HG02588 (cell line): Measurements from ENCODE around the gene ERCC5.

ENCODE experiments used
- ATAC-seq: cut with Tn5 transposase; IDR thresholded peaks from one replicate; pipeline ENCODE4 v1.9.1; 2021; ENCODE audit warnings: mild to moderate bottlenecking, moderate library complexity; ENCODE audit not compliant: unreplicated experiment

The ERCC5 gene

DNA sequence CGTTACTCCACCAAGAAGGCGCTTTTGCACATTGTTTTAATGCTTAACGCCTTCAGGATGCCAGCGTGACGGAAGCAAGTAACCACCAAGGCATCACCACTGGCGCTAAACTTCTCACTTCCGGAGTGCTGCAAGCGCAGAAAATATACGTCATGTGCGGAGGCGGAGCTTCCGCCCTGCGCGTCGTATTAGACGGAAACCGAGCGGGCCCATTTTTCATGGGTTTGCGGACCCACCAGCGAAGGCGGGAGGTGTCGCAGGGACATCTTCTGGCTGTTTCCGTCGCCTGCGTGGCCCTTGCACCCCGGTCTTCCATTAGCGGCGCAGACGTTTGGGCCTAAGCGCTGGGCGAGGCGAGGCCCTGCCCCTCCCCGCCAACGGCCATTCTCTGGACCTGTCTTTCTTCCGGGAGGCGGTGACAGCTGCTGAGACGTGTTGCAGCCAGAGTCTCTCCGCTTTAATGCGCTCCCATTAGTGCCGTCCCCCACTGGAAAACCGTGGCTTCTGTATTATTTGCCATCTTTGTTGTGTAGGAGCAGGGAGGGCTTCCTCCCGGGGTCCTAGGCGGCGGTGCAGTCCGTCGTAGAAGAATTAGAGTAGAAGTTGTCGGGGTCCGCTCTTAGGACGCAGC is at the start of gene ERCC5:
Gene ERCC5, plus strand, starts transcription at position 403 of the 631 bp plus-strand sequence. CDS start 235 bp downstream, outside the sequence.
- peak; percentile 86 for ATAC-seq

DNA sequence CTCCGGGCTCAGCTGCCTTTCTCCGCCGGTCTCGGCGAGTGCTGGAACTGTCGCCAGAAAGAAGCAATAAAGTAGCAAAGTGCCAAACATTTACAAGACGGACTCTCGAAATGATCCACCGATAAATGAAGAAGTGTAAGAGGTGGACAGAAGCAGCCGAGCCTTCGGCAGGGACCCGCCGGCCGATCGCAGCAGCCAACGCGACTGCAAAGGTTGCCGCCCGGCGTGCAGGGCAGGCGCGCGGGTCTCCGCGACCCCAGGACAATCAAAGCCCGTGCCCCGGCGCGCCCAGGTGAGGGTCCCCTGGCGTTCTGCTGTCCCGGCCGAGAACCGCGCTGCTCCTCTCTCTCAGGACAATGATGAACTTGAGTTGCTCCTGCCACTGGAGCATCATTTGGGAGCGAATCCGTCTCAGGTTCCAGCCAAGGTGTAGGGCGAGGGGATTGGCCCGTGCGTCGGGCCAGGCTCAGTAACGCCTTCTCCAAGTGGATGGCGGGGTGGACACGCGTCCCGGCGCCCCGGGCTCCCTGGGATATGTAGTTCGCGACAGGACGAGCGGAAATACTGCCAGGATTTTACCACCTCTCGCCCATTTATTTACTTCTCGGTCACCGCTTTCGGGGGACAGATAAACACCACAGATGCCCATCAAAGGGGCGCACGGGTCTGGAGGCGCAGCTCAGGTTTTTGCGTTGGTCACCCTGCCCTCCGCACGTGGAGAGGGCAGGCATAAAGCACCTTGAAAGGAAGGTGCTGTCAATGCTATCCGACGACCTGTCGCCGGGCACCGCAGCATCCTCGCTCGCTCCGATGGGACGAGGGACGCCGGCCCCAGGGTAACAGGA is 47.0 kb upstream of the ERCC5 start, which contains the start of the genes BIVM and POGLUT2:
Gene BIVM, plus strand, starts transcription at position 539 of the 845 bp plus-strand sequence. CDS start 8,149 bp downstream, outside the sequence.
Gene POGLUT2, minus strand, starts transcription at position 396 of the 845 bp plus-strand sequence. Its CDS starts 306 bp downstream, at position 90.
- peak; percentile 81 for ATAC-seq

DNA sequence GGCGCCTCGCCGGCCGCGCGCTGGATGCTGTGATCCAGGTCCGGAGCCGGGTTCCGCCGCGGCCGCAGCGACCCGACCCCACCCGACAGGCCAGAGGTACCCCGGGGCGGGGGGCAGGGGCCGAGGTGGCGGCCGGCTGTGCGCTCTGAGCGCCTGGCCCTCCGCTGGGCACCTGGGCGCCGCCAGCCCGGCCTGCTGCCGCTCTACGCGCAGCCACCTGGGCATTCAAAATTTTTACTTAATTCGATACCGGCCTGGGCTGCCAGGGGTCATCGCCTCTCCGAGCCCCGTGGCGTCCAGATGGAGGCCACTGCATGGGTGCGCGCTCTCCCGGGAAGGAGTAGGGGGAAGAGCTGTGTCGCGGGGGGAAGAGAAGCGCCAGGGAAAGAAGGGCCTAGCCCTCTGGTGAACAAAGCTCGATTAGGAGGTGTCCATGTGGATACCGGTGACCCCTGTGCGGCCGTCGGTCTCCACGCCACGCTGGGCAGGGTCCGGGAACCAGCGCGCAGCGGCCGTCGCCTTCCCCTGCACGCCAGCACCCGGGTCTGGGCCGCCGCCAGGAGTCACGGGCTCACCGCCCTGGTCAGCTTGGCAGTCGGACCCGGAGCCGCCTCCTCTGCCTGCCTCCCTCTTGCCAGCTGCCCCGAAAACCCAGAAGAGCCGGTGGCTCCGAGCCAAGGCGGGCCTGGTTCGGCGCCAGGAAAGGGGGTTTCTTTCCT is 46.2 kb upstream of the ERCC5 start:
- ATAC-seq, result peak; percentile 8

DNA sequence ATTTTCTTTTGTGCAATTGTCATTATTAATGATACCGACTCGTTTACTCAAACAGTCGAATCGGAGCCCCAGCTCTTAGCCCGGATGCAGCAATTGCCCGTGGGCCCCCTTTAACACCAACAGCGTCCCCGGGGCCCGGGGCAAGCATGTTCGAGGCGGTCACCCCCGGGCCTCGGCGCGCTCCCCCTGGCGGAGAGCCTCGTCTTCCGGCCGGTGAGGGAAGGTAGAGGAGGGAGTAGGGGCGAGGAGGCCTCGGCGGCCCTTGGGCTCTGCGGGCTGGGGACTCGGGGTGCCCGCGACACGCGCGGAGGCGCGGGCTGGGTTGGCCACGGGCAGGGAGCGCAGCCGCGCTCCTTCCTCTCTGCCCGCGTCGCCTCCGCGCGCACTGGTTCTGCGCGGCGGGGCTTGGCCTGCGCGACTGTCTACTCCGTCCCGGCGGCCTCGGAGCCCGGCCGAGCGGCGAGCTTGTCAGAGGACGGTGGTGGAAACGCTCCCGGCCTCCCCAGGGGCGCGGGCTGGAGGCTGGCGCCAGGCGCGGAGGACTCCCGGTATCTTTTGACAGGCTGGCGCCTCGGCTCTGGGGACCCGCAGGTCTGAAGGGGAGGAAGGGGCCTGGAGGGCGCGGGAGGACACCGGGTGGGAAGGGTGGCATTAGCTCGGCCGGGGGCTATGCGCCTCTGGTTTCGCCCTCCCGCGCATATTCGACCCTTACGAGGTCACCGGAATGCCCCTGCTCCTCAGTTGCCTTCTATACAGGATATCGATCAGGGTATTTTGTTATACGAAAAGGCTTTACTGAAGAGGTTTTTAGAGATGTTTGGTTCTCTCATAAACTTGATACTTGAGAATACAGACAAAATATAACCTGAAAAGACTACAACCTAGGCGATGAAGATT is 45.4 kb upstream of the ERCC5 start:
- peak; percentile 79 for ATAC-seq

DNA sequence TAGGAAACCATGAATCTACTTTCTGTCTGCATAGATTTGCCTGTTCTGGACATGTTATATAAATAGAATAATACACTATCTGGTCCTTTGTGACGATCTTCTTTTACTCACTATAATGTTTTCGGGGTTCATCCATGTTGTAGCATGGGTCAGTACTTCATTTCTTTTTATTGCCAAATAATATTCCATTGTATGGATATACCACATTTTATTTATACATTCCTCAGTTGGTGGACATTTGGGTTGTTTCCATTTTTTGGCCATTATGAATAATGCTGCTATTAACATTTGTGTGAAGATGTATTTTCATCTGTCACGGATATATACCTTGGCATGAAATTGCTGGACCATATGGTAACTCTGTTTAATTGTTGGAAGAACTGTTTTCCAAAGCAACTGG is 40.2 kb upstream of the ERCC5 start:
- ATAC-seq, result no peak

DNA sequence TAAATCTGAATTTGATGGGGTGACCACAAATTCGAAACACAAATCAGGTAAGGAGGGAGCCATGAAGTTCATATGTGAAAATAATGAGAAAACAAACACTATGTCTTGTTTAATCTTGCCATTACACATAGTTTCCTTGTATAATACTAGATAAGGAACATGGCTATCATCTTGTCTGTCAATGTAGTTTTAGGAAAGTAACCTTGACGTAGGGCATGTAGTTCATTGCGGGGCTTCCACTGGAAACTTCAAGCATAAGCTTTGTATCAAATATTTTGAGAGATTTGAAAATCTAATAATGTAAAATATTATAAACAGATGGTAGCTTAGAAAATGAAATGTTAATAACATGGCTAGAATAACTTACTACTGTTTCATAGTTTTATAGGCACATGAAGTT is 38.1 kb upstream of the ERCC5 start:
- no peak for ATAC-seq

DNA sequence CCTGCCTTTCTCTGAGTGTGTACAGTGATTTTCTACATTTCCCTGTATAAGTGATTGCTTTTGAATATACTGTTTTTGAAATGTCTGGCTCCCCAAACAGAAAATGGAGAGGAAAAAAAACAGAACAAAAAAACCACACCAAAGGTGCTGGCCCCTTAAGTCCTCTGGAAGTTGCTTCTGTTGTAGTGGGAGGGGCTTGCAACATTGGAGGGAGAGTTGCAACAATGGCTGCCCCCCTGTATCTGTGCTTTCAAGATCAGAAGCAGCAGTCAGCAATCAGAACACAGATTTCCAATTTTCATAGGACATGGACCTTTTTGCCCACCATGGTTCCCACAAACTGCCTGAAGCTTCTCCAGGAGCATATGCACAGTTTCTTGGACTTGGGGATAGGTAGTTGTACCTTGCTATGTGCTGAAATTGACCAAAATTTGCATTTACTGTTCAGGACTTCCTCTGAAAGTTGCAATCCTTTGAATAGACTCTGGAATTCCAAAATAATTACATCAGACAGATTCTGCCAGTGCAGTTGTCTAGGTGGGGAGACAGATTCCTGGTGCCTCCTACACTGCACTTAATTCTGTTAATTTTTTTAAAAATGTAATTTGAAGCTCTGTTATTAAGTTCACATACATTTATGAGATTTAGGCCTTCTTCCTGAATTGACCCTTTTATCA is 33.1 kb upstream of the ERCC5 start:
- no peak for ATAC-seq

DNA sequence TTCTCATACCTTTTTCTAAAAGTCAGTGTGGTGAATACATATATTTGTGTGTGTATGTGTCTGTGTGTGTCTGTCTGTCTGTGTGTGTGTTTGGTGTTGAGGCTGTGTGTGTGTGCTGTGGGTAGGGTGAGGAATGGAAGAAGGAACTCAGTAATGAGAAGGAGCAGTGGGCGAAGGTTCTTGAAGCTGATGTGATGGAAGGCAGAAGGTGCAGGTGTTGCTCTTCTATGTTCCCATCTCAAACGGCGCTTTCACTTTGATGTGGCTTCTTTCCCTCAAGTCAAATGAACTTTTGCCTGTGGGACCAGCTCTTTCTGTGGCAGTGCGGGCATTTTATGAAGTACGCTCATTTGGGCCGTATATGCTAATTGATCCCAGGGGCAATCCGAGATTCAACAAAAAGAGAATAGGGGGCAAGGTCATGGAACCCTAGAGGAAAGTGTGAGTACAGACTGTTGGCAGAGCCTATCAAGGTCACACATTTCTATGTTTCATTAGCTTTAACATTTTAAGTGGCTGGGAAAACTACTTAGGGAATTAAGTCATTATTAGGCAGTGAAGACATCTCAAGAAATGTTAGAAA is 31.7 kb upstream of the ERCC5 start:
- ATAC-seq, result no peak

DNA sequence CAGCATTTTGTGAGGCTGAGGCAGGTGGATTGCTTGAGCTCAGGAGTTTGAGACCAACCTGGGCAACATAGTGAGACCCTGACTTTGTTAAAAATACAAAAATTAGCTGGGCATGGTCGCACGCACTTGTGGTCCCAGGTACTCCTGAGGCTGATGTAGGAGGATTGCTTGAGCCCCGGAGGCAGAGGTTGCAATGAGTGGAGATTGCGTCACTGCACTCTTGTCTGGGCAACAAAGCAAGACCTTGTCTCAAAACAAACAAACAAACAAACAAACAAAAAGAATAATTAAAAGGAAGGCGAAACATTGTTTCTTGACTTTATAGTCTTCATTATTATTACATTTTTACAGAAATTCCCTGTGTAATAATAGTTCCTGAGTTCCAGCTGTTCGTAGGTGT is 31.0 kb upstream of the ERCC5 start:
- ATAC-seq, result no peak

DNA sequence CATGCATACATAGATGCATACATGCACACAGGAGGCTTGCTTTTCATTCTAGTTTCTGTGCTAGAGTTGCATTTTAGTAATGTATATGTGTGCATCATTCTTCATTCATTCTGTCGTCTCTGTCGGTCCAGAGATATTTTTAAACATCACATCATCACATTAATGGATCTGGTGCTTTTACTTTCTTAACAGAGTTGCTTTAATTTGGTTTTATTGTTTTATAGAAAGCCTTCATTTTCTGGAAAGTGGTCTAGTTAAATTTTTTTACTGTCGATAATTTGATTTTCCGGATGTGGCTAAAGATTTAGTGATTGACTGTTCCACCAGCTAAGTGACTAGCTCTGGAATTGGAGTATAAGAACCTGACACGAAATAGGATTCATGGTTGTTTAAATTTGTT is 30.0 kb upstream of the ERCC5 start:
- ATAC-seq, result no peak

DNA sequence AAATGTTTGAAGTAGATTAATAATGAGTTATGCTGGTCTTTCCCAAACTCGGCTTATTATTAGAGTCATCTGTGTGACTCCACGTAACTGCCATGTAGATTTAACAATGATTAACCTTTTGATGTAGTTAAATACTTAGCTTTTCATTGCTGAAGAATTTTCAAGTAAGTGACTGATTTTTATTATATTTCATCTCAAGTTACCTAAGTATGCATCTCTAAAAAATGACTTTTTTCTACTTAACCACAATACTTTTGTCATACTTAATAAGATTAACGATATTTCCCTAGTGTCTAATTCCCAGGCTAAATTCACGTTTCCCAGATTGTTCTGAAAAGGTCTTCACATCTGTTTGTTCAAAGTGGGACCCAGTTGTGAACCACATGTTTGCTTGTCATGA is 29.1 kb upstream of the ERCC5 start:
- no peak for ATAC-seq

DNA sequence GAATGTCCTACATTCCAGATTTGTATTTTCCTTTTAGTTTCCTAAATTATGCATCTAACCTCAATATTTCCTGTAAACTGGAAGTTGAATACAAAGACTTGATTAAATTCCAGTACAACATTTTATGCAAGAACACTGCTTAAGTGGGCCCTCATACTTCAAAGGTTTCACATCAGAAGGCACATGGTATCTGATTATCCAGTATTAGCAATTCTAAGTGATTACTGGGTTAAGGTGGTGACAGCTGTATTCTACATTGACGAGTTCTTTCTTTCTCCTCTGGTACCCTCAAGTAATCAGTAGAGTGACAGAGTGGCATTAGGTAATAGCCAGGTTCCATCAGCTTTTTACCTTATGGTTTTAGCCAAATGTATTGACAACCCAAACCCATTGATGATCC is 28.6 kb upstream of the ERCC5 start:
- no peak for ATAC-seq

DNA sequence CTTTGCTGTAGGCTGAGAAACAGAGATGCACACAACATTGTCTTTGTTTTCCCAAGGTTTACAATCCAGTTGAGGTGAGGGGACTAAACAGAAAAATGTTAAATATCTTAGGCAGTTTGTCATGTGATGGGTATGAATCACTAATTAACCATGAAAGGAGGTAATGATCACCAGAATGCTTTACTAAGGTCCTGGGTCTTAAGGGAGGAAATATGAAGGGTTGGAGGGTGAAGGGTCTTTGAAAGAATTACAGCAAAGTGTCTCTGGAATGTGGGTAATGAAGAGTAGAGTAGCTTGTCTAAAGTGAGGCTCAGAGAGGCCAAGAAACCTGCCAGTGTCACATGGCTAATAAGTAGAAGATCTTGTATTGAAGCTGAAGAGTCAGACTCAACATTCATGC is 27.9 kb upstream of the ERCC5 start:
- no peak for ATAC-seq

DNA sequence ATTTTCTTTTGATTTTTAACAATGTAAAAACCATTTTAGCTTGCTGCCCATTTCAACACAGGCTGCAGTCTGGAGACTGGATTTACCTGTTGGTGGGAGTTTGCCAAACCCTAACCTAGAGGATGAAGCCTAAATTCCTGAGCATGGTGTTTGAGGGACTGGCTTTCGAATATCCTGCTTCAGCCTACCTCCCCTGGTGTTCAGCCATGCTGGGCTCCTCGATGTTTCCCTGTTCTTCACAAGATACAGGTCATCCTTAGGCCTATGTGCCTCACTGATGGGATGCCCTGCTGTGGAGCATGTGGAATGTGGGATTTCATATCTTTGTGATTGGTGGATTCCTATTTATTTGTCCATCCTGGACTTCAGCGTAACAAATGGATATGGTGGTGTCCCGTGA is 20.4 kb upstream of the ERCC5 start:
- ATAC-seq, result no peak

DNA sequence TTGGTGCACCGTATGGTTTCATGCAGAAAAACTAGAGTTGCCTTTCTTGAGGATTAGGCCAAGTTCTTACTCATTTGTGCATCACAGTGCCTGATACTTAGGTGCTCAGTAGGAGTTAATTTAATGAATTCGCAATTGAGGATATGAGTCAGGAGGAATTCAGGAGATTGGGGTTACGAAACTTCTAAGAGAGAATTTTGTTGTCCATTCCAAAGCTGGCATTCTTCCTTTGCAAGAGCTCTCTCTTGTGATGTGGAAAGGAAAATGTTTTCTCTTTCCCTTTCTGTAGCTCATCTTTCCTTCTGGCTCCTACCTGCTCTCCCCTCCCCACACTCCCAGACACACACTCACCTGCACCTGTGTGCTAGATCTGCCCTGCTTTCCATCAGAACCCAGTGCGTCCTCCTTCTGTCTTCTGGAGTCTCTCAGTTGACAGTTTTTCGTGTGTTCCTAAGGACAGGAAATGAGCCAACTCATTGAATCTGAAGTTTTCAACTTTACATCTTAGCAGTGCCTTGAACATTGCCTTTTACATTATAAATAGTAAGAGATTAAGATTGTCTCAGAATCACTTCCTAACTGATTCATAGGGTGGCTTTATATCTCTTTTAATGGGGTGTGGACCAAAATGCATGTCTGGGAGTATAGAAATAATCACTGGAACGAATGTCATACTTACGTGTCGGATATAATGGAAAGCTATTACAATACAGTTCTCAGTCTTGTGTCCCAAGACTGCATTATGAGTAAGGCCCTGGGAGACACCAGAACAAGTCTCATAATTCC is 19.7 kb upstream of the ERCC5 start:
- ATAC-seq, result no peak

DNA sequence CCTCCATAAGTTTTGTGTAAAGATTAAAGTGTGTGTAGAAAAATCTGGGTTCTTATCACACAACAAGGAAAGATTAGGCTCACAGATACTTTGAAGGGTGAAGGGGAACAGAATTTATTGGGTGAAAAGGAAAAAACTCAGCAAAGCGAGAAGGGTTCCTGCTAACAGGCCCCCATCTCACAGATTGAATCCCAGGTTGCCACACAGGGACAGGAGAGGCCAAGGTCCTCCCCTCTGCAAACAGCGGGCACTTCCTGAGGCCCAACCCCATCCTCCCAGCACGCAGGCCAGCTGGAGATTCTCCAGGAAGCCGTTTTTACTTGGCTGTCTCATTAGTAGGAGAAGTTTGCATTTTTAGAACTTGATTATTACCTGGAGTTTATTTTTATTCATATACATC is 15.2 kb upstream of the ERCC5 start:
- ATAC-seq, result no peak

DNA sequence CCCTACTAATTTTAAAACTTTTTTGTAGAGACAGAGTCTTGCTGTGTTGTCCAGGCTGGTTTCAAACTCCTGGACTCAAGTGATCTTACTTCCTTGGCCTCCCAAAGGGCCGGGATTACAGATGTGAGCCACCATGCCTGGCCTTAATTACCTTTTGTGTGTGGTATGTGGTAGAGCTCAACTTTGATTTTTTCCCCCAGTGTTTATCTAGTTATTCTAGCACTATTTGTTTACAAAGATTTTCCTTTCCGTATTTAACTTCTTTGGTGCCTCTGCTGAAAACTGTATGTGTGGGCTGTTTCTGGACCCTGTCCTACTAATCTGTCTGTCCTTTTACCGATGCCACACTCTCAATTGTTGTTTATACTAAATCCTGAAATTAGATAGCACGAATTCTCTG is 9.4 kb upstream of the ERCC5 start:
- no peak for ATAC-seq

DNA sequence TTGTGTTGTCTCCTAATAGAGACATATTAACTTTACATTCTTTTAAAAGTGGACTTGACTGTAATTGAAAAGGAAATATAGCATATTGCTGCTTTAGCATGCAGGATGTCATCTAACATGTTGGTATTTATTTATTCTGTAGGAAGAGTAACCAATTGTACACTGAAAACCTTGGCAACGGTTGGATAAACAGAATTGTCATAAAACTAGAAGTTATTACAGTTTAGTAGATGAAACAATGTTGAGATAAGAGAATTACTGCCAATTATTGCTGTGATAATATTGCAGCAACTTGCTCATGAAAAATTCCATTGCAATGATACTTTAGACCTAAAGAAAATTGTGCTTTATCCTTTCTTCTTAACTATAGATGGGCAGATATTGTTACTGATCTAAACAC is 7.6 kb upstream of the ERCC5 start:
- no peak for ATAC-seq

DNA sequence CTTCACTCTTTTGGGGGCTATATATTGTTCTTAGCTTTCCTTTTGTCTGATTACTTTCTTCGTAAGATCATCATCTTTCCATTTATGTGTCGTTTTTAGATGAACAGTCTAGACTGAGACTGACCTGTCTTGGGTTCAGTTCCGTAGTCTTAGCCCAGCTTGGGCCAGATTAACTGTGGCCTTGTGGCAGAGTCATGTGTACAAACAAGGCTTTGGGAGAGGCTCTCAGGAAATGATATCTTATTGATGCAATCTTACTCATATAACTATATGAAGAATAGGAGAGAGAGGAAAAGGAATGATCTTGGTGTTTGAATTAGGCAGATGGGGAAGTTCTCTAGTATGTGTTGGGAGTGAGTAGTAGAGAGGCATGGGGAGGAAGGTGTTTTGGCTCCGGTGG is 6.8 kb upstream of the ERCC5 start:
- no peak for ATAC-seq
